TTC549 (cell line): ENCODE results near the gene FFAR1.
"Not testable (repeated sequence)": the region's sequence is repeated elsewhere in the genome, so short reads cannot be mapped to it uniquely, and the experiment has no call there.

Source experiments
- FAIRE-seq: peaks from 2 replicates; lab custom pipeline; 2012; peaks lifted over from hg19 to GRCh38; lab: Jason Lieb, UNC

Gene FFAR1

GRCh38 chr19:35362261-35363000 lies 14.7 kb downstream of the FFAR1 start:
- FAIRE-seq, result no peak

GRCh38 chr19:35363001-35363590 lies 15.4 kb downstream of the FFAR1 start:
- FAIRE-seq, result no peak

- FAIRE-seq, result no peak
These were observed 16.2 kb downstream of the FFAR1 start for GRCh38 chr19:35363711-35364425.

GRCh38 chr19:35365303-35365702 lies 17.6 kb downstream of the FFAR1 start:
- no peak for FAIRE-seq

GRCh38 chr19:35368378-35368777 lies 20.7 kb downstream of the FFAR1 start:
- no peak for FAIRE-seq

- FAIRE-seq, result no peak
These were observed 21.8 kb downstream of the FFAR1 start for GRCh38 chr19:35369522-35369921.

- FAIRE-seq, result no peak
These were observed 23.0 kb downstream of the FFAR1 start, which contains the start of gene GPR42 for GRCh38 chr19:35370722-35371121. TSS of gene GPR42 (plus strand) at chr19:35371068. CDS start at chr19:35371360, 292 bp downstream.

GRCh38 chr19:35373492-35373891 lies 25.8 kb downstream of the FFAR1 start:
- FAIRE-seq, result no peak

- FAIRE-seq, result not testable (repeated sequence)
These were observed 26.3 kb downstream of the FFAR1 start for GRCh38 chr19:35374031-35374430.

- no peak for FAIRE-seq
These were observed 28.0 kb downstream of the FFAR1 start for GRCh38 chr19:35375505-35376307.

GRCh38 chr19:35377656-35378055 lies 30.0 kb downstream of the FFAR1 start:
- no peak for FAIRE-seq

- FAIRE-seq, result no peak
These were observed 30.7 kb downstream of the FFAR1 start for GRCh38 chr19:35378356-35378755.

- FAIRE-seq, result not testable (repeated sequence)
These were observed 31.8 kb downstream of the FFAR1 start for GRCh38 chr19:35379545-35379944.

- no peak for FAIRE-seq
These were observed 32.3 kb downstream of the FFAR1 start for GRCh38 chr19:35379992-35380391.

GRCh38 chr19:35380450-35381124 lies 32.9 kb downstream of the FFAR1 start:
- FAIRE-seq, result no peak

GRCh38 chr19:35381318-35381717 lies 33.6 kb downstream of the FFAR1 start:
- FAIRE-seq, result no peak

- FAIRE-seq, result no peak
These were observed 34.2 kb downstream of the FFAR1 start for GRCh38 chr19:35381926-35382325.

- FAIRE-seq, result no peak
These were observed 35.8 kb downstream of the FFAR1 start for GRCh38 chr19:35383536-35383935.

- FAIRE-seq, result no peak
These were observed 40.8 kb downstream of the FFAR1 start for GRCh38 chr19:35388277-35389054.

- no peak for FAIRE-seq
These were observed 41.6 kb downstream of the FFAR1 start for GRCh38 chr19:35389192-35389861.
